ENCODE results near the gene RNASEL.

DNA sequence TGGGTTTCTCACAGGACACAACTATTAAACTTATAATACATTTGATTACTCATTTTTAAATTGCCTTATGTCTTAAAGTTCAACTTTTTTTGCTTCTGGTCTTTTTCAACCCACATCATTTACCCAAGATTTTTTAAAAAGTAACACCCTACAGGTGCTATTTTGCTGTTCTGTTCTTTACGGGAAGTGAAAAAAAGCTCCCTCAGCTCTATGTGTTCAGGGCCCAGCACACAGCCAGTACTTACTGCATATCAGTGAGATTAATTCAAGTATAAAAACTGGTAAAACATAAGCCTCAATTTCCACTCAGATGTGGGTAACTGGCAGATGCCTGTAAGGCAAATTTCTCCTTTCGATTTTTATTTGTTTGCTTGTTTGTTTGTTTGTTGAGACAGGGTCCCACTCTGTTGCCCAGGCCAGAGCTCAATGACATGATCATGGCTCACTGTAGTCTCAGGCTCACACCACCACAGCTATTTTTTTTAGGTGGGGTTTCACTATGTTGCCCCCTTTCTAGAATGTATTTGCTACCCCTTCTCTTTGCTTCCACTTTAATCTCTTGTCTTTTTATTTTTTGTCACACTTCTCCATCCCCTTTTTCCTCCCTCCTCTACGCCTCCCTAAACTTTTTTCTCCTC, 20.3 kb downstream of the RNASEL start:
- TF ChIP-seq FOXP2 (optimal IDR thresholded peaks at IDR 0.05; ENCODE audit: borderline replicate concordance, extremely low read depth, extremely low read length, insufficient read depth) (no peak), POLR2AphosphoS5 (IDR thresholded peaks at IDR 0.05; ENCODE audit: low read depth, low read length) (no peak)
